Measurements from ENCODE around the gene CCDC61. TPM values are rescaled to one million over a fixed set of nuclear protein-coding genes. Genes with fewer than 3 reads are reported as not detected.

The CCDC61 gene
- 5.4 and 10.9 TPM in 2 replicates for total RNA-seq

GRCh38 chr19:45994998-45995714, at the start of gene CCDC61:
TSS of gene CCDC61 (plus strand) at chr19:45995467. CDS start at chr19:46003019, 7,552 bp downstream.

GRCh38 chr19:45973553-45974338, 21.5 kb upstream of the CCDC61 start, which contains the start of gene NOVA2:
TSS of gene NOVA2 (minus strand) at chr19:45973865. CDS start at chr19:45973351, 514 bp downstream.

GRCh38 chr19:46022431-46023310, 27.4 kb downstream of the CCDC61 start, which contains the start of gene PGLYRP1:
TSS of gene PGLYRP1 (minus strand) at chr19:46023053. CDS start at chr19:46023021, 32 bp downstream.

GRCh38 chr19:46040952-46041500, 45.8 kb downstream of the CCDC61 start, which contains the start of gene IGFL4:
TSS of gene IGFL4 (minus strand) at chr19:46041002. CDS start at chr19:46040962, 40 bp downstream.

Other genes starting within 250 kb of the CCDC61 start
- 8.1 and 11.3 TPM in 2 replicates for gene SIX5, start 226.2 kb upstream of the CCDC61 start, total RNA-seq
- gene DMPK, start 213.0 kb upstream of the CCDC61 start, total RNA-seq, result 15.0 and 48.2 TPM in 2 replicates
- gene DMWD, start 202.6 kb upstream of the CCDC61 start, total RNA-seq, result 27.8 and 29.0 TPM in 2 replicates
- gene RSPH6A, start 180.2 kb upstream of the CCDC61 start, total RNA-seq, result under 0.01 and 0.28 TPM in 2 replicates
- gene SYMPK, start 132.3 kb upstream of the CCDC61 start, total RNA-seq, result 22.8 and 29.9 TPM in 2 replicates
- under 0.01 TPM in 1 of 2 replicates, not detected in the other for gene FOXA3, start 131.1 kb upstream of the CCDC61 start, total RNA-seq
- 26.5 and 28.4 TPM in 2 replicates for gene IRF2BP1, start 109.3 kb upstream of the CCDC61 start, total RNA-seq
- 0.77 and 2.0 TPM in 2 replicates for gene MYPOP, start 92.9 kb upstream of the CCDC61 start, total RNA-seq
- gene NANOS2, start 80.7 kb upstream of the CCDC61 start, total RNA-seq, result not detected in 2 replicates
- gene NOVA2, start 21.6 kb upstream of the CCDC61 start, total RNA-seq, result under 0.01 TPM in 2 replicates
- gene PGLYRP1, start 27.6 kb downstream of the CCDC61 start, total RNA-seq, result not detected in 2 replicates
- gene IGFL4, start 45.5 kb downstream of the CCDC61 start, total RNA-seq, result not detected in 2 replicates
- gene IGFL3, start 129.2 kb downstream of the CCDC61 start, total RNA-seq, result 0.28 TPM in 1 of 2 replicates, not detected in the other
- 1.1 TPM in 1 of 2 replicates, not detected in the other for gene IGFL2, start 152.8 kb downstream of the CCDC61 start, total RNA-seq
- not detected in 2 replicates for gene IGFL1, start 234.3 kb downstream of the CCDC61 start, total RNA-seq

All from regular cardiac myocyte (primary cell).